PC-9 (cell line): ENCODE data around the gene SERPING1. TPM values are rescaled to one million over a fixed set of nuclear protein-coding genes. Genes with fewer than 3 reads are reported as not detected.
A peak's percentile ranks its signal among the peaks of the same experiment; 100 is the strongest.

Experiments used
- BruUV-seq: library from RNA; stranded (reverse); fragments of 400-500 nt; replicated peaks from 2 replicates; lab custom pipeline; 2021; lab: Mats Ljungman, UMichigan
- CTCF ChIA-PET: fragments of 300-600 bp; sonication (Branson Sonifier 250); formaldehyde crosslinking; loops from one replicate; lab custom pipeline; 2022; ENCODE audit warnings: antibody characterized with exemption; lab: Charles Lee
- POLR2A ChIA-PET: fragments of 300-600 bp; sonication (Branson Sonifier 250); formaldehyde crosslinking; loops from one replicate; lab custom pipeline; 2022; ENCODE audit warnings: antibody characterized with exemption; ENCODE audit not compliant: unreplicated experiment; lab: Charles Lee
- DNase-seq, 2 experiments: peaks; one replicate each; pipeline versions ENCODE4 v3.0.0 to v3.0.0-alpha.2; 2015 to 2022; ENCODE audit warnings: mixed read lengths in 1 of 2
- H2AFZ ChIP-seq: fragments of 200-600 bp; sonication (generic); 2 replicates; pipeline ENCODE4 v1.8.1; 2017; ENCODE audit warnings: antibody characterized with exemption
- H3F3A ChIP-seq: fragments of 200-600 bp; sonication (generic); 2 replicates; pipeline ENCODE4 v1.8.1; 2017; ENCODE audit warnings: antibody characterized with exemption, mild to moderate bottlenecking, low read depth; ENCODE audit not compliant: insufficient read depth
- H3K27ac ChIP-seq: fragments of 200-600 bp; sonication (generic); 2 replicates; pipeline ENCODE4 v1.6.1; 2016; ENCODE audit warnings: mixed run types
- H3K27me3 ChIP-seq: fragments of 200-600 bp; sonication (generic); 2 replicates; pipeline ENCODE4 v1.6.1; 2016; ENCODE audit warnings: low read depth, mixed run types; ENCODE audit not compliant: insufficient read depth
- H3K36me3 ChIP-seq: fragments of 200-600 bp; sonication (generic); 2 replicates; pipeline ENCODE4 v1.6.1; 2016; ENCODE audit warnings: low read depth, mixed run types
- H3K4me1 ChIP-seq: fragments of 200-600 bp; sonication (generic); replicated peaks from 2 replicates; pipeline ENCODE4 v1.6.1; 2016; ENCODE audit warnings: mixed run types; ENCODE audit not compliant: insufficient read depth
- H3K4me2 ChIP-seq: fragments of 200-600 bp; sonication (generic); 2 replicates; pipeline ENCODE4 v1.6.1; 2017; ENCODE audit warnings: mixed run types
- H3K4me3 ChIP-seq: fragments of 200-600 bp; sonication (generic); 2 replicates; pipeline ENCODE4 v1.6.1; 2016; ENCODE audit warnings: mixed run types
- H3K79me2 ChIP-seq: fragments of 200-600 bp; sonication (generic); 2 replicates; pipeline ENCODE4 v1.6.1; 2017; ENCODE audit warnings: low read depth, mixed run types
- H3K9me2 ChIP-seq: fragments of 200-600 bp; sonication (generic); 2 replicates; pipeline ENCODE4 v1.8.1; 2017; ENCODE audit warnings: mild to moderate bottlenecking; ENCODE audit not compliant: insufficient read depth
- H3K9me3 ChIP-seq: fragments of 200-600 bp; sonication (generic); 2 replicates; pipeline ENCODE4 v1.8.1; 2016; ENCODE audit warnings: low read depth; ENCODE audit not compliant: insufficient read depth
- H4K20me1 ChIP-seq: fragments of 200-600 bp; sonication (generic); 2 replicates; pipeline ENCODE4 v1.8.1; 2017; ENCODE audit not compliant: insufficient read depth
- EZH2 ChIP-seq: fragments of 200-600 bp; sonication (generic); IDR thresholded peaks from 2 replicates; pipeline ENCODE4 v1.8.0; 2017; ENCODE audit warnings: antibody characterized with exemption, low read depth
- intact Hi-C: fragments of 100-400 bp; cut with micrococcal nuclease; formaldehyde crosslinking; loops from one replicate; pipeline ENCODE4 v1.10.0; 2022; ENCODE audit not compliant: unreplicated experiment
- total RNA-seq: library from RNA; stranded (reverse); gene quantifications from 2 replicates; pipeline ENCODE4 v1.2.3, GENCODE V29; 2021
- TF ChIP-seq, protein P1 (sequence below): fragments of 200-600 bp; sonication (generic); conservative IDR thresholded peaks from 2 replicates; pipeline ENCODE4 v1.6.1; 2017; ENCODE audit warnings: mixed run types, antibody characterized with exemption, mild to moderate bottlenecking, moderate library complexity

The SERPING1 gene
- total RNA-seq, 1 experiment from 2014 or later: 3.1 TPM

DNA sequence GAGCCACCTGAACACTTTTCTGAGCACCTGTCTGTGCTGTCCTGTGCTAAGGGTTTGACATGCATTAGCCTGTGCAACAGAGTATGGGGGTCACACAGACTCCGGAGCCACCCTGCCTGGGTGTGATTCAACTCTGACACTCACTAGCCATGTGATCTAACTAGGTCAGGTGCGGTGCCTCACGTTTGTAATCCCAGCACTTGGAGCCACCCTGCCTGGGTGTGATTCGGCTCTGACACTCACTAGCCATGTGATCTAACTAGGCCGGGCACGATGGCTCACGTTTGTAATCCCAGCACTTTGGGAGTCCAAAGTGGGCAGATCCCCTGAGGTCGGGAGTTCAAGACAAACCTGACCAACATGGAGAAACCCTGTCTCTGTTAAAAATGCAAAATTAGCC, 41.4 kb upstream of the SERPING1 start:
- Histone ChIP-seq H2AFZ (no peak overlapping the region), H3K79me2 (no peaks in the 10 kb centered on the region), H3K9me2 (no peaks in the 10 kb centered on the region; the same call in 1 of the 2 replicates), H3F3A (no peaks in the 10 kb centered on the region), H3K27me3 (no peaks in the 10 kb centered on the region), H3K36me3 (no peaks in the 10 kb centered on the region), H4K20me1 (no peaks in the 10 kb centered on the region), H3K9me3 (no peaks in the 10 kb centered on the region), H3K4me3 (no peak overlapping the region), H3K4me2 (no peak overlapping the region), H3K27ac (no peak overlapping the region), H3K4me1 (peaks cover 8% of the 10 kb centered on the region; the same call in 1 of the 2 replicates)
- no peak for DNase-seq
- ChIA-PET CTCF (no interaction called here), POLR2A (no interaction called here)
- BruUV-seq: no TSS peak
- TF ChIP-seq, protein P1, sequence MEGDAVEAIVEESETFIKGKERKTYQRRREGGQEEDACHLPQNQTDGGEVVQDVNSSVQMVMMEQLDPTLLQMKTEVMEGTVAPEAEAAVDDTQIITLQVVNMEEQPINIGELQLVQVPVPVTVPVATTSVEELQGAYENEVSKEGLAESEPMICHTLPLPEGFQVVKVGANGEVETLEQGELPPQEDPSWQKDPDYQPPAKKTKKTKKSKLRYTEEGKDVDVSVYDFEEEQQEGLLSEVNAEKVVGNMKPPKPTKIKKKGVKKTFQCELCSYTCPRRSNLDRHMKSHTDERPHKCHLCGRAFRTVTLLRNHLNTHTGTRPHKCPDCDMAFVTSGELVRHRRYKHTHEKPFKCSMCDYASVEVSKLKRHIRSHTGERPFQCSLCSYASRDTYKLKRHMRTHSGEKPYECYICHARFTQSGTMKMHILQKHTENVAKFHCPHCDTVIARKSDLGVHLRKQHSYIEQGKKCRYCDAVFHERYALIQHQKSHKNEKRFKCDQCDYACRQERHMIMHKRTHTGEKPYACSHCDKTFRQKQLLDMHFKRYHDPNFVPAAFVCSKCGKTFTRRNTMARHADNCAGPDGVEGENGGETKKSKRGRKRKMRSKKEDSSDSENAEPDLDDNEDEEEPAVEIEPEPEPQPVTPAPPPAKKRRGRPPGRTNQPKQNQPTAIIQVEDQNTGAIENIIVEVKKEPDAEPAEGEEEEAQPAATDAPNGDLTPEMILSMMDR: no peak
- TF ChIP-seq EZH2: no peak
- intact Hi-C loops: no loop called here

DNA sequence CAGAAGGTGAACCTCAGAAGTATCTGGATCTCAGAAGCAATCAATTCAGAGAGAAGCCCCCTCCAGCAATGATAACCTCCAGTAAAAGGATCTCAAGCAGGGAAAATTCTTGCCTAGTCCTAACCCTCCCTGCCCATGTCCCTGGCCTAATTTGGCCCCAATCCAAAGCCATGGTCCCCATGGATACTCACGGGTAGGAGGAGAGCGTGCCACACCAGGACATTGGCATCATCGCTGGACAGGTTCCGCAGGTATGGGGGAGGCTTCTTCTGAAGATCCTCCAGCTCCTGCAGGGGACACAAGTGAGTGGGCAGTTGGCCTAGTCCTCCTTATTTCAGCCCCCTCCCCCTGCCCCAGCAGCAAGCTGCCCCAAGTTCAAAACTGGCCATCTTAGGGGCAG, 37.3 kb upstream of the SERPING1 start:
- Histone ChIP-seq H2AFZ (no peak overlapping the region), H3K27ac (no peak overlapping the region), H3K4me2 (0 out of 2 replicates have a peak overlapping the region, but pooled peaks have one; percentile 45), H3K4me1 (peaks cover 8% of the 10 kb centered on the region; the same call in 1 of the 2 replicates), H3F3A (no peaks in the 10 kb centered on the region), H3K27me3 (no peaks in the 10 kb centered on the region), H3K4me3 (no peak overlapping the region), H3K36me3 (no peaks in the 10 kb centered on the region), H4K20me1 (no peaks in the 10 kb centered on the region), H3K9me3 (no peaks in the 10 kb centered on the region), H3K9me2 (no peaks in the 10 kb centered on the region; the same call in 1 of the 2 replicates), H3K79me2 (no peaks in the 10 kb centered on the region)
- DNase-seq: peak; percentile 68 to 88
- no peak for TF ChIP-seq EZH2
- TF ChIP-seq, protein P1: no peak
- ChIA-PET CTCF (interaction anchor here (0.6 kb wide), 1 partner anchor 72 kb away, joined by 4 read pairs; no protein-coding TSS in a partner anchor), POLR2A (interaction anchor here (0.9 kb wide), 1 partner anchor 16 kb away, joined by 8 read pairs; no protein-coding TSS in a partner anchor)
- intact Hi-C loops: no loop called here
- no TSS peak for BruUV-seq

DNA sequence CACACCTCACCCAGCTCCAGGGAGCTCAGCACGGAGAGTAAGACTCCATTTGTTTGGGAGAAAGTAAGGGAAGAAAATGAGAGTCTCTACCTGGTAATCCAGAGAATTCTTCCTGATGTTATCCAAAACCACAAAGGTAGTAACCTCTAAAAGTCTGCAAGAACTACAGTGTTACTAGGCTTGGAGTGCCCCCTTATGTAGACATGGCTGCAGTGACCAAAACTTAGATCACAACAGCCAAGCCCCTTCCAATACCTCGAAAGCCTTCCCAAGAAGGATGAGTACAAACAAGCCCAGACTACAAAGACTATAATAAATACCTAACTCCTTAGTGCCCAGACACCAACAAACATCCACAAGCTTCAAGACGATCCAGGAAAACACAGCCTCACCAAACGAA, 34.9 kb upstream of the SERPING1 start:
- POLR2A ChIA-PET: no interaction called here

More for the DNA sequence above, 34.9 kb upstream of the SERPING1 start:
- no peak for DNase-seq
- TF ChIP-seq, protein P1: no peak; the same call in 1 of the 2 replicates
- no peak for TF ChIP-seq EZH2
- Histone ChIP-seq H3K9me3 (no peaks in the 10 kb centered on the region), H3K4me3 (no peak overlapping the region), H3K27me3 (no peaks in the 10 kb centered on the region), H3F3A (no peaks in the 10 kb centered on the region), H3K79me2 (no peaks in the 10 kb centered on the region), H3K4me1 (peaks cover 21% of the 10 kb centered on the region), H3K27ac (no peak overlapping the region), H2AFZ (no peak overlapping the region), H3K36me3 (no peaks in the 10 kb centered on the region), H3K9me2 (no peaks in the 10 kb centered on the region; the same call in 1 of the 2 replicates), H3K4me2 (no peak overlapping the region), H4K20me1 (no peaks in the 10 kb centered on the region)
- CTCF ChIA-PET: interaction anchor here (0.7 kb wide), 1 partner anchor 109 kb away, joined by 3 read pairs; no protein-coding TSS in a partner anchor
- BruUV-seq: no TSS peak
- intact Hi-C loops: no loop called here
